Right renal pelvis (tissue), 4 donors: ENCODE data around the gene C1orf141. TPM values are rescaled to one million over a fixed set of nuclear protein-coding genes. Genes with fewer than 3 reads are reported as not detected.
"Not testable (repeated sequence)": the region's sequence is repeated elsewhere in the genome, so short reads cannot be mapped to it uniquely, and the experiment has no call there.

ENCODE experiments used
- DNase-seq, 4 donors: peaks; one replicate each; pipeline ENCODE4 v3.0.0-alpha.2; 2013; ENCODE audit warnings: low read depth in 4 of 4, low spot score in 3 of 4, missing footprints in 1 of 4
- polyA plus RNA-seq, 4 donors: library from polyadenylated mRNA; unstranded; fragments of 120-200 nt; gene quantifications; one replicate each; pipeline ENCODE4 v1.2.1, GENCODE V29; 2013; ENCODE audit not compliant: insufficient read length in 4 of 4

Gene C1orf141
- polyA plus RNA-seq, 4 donors: 0.10 TPM; not detected in 3

- DNase-seq: no peak
Observed at GRCh38 chr1:67094191-67094590, 40.6 kb downstream of the C1orf141 start.

GRCh38 chr1:67089685-67090208 lies 45.0 kb downstream of the C1orf141 start:
- no peak for DNase-seq

- DNase-seq: no peak
Observed at GRCh38 chr1:67088440-67088839, 46.3 kb downstream of the C1orf141 start.

GRCh38 chr1:67085326-67085725 lies 49.4 kb downstream of the C1orf141 start:
- no peak for DNase-seq

GRCh38 chr1:67084765-67085318 lies 49.9 kb downstream of the C1orf141 start:
- no peak for DNase-seq

- DNase-seq: no peak
Observed at GRCh38 chr1:67078291-67078690, 56.5 kb downstream of the C1orf141 start.

GRCh38 chr1:67077593-67077992 lies 57.2 kb downstream of the C1orf141 start:
- DNase-seq: no peak

GRCh38 chr1:67072749-67073148 lies 62.0 kb downstream of the C1orf141 start:
- no peak for DNase-seq

GRCh38 chr1:67067655-67068054 lies 67.1 kb downstream of the C1orf141 start:
- DNase-seq: not testable (repeated sequence)

- DNase-seq: no peak
Observed at GRCh38 chr1:67062412-67062811, 72.4 kb downstream of the C1orf141 start.

GRCh38 chr1:67061266-67061665 lies 73.5 kb downstream of the C1orf141 start:
- DNase-seq: no peak

GRCh38 chr1:67060811-67061218 lies 74.0 kb downstream of the C1orf141 start:
- no peak for DNase-seq

GRCh38 chr1:67059346-67059745 lies 75.4 kb downstream of the C1orf141 start:
- no peak for DNase-seq

GRCh38 chr1:67058761-67059160 lies 76.0 kb downstream of the C1orf141 start:
- no peak for DNase-seq

- DNase-seq: no peak
Observed at GRCh38 chr1:67058242-67058641, 76.5 kb downstream of the C1orf141 start.

- DNase-seq: peak; percentile 63 to 82 (median 76)
Observed at GRCh38 chr1:67053785-67054772, 80.7 kb downstream of the C1orf141 start, which contains the start of gene SLC35D1. TSS of gene SLC35D1 (minus strand) at chr1:67054148. CDS start at chr1:67054013, 135 bp downstream.

- peak in 2 of 4 donors; percentile 49 to 54 for DNase-seq
Observed at GRCh38 chr1:67053535-67053784, 81.3 kb downstream of the C1orf141 start.

- DNase-seq: peak; percentile 8 to 32 (median 25)
Observed at GRCh38 chr1:67052741-67053534, 81.8 kb downstream of the C1orf141 start.

GRCh38 chr1:67051196-67051595 lies 83.6 kb downstream of the C1orf141 start:
- DNase-seq: no peak

- no peak for DNase-seq
Observed at GRCh38 chr1:67044631-67045270, 90.0 kb downstream of the C1orf141 start.
